ENCODE measurements around the gene FHL2.

- TF ChIP-seq, protein P1, sequence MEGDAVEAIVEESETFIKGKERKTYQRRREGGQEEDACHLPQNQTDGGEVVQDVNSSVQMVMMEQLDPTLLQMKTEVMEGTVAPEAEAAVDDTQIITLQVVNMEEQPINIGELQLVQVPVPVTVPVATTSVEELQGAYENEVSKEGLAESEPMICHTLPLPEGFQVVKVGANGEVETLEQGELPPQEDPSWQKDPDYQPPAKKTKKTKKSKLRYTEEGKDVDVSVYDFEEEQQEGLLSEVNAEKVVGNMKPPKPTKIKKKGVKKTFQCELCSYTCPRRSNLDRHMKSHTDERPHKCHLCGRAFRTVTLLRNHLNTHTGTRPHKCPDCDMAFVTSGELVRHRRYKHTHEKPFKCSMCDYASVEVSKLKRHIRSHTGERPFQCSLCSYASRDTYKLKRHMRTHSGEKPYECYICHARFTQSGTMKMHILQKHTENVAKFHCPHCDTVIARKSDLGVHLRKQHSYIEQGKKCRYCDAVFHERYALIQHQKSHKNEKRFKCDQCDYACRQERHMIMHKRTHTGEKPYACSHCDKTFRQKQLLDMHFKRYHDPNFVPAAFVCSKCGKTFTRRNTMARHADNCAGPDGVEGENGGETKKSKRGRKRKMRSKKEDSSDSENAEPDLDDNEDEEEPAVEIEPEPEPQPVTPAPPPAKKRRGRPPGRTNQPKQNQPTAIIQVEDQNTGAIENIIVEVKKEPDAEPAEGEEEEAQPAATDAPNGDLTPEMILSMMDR (IDR thresholded peaks at IDR 0.05 in 4 of 5, conservative IDR thresholded peaks at IDR 0.05 in 1 of 5) = no peak
- TF ChIP-seq POLR2A (IDR thresholded peaks at IDR 0.05) = no peak
Measured at GRCh38 chr2:105324101-105324500, 74.8 kb downstream of the FHL2 start.

All from gastrocnemius medialis (tissue), 4 donors.